NCI-H2081 treated with DMSO at 0.1 percent for 48 hours (cell line): ENCODE data around the gene TLE6.
"Not testable (repeated sequence)": the region's sequence is repeated elsewhere in the genome, so short reads cannot be mapped to it uniquely, and the experiment has no call there.

ENCODE experiments used
- DNase-seq: peaks from one replicate; lab custom pipeline; 2025; lab: John Stamatoyannopoulos, UW

Gene TLE6

GRCh38 chr19:3004522-3004921 is 27.2 kb downstream of the TLE6 start:
- no peak for DNase-seq

GRCh38 chr19:3005345-3005744 is 28.0 kb downstream of the TLE6 start:
- no peak for DNase-seq

- no peak for DNase-seq
Observed at GRCh38 chr19:3006075-3006767, 28.9 kb downstream of the TLE6 start.

- DNase-seq, result no peak
Observed at GRCh38 chr19:3007975-3008374, 30.6 kb downstream of the TLE6 start.

- DNase-seq, result no peak
Observed at GRCh38 chr19:3008994-3009393, 31.6 kb downstream of the TLE6 start.

- no peak for DNase-seq
Observed at GRCh38 chr19:3010871-3011270, 33.5 kb downstream of the TLE6 start.

GRCh38 chr19:3012059-3012458 is 34.7 kb downstream of the TLE6 start:
- not testable (repeated sequence) for DNase-seq

- DNase-seq, result no peak
Observed at GRCh38 chr19:3012621-3013262, 35.4 kb downstream of the TLE6 start.

GRCh38 chr19:3013263-3013725 is 35.9 kb downstream of the TLE6 start:
- DNase-seq, result no peak

GRCh38 chr19:3014135-3014534 is 36.8 kb downstream of the TLE6 start:
- DNase-seq, result no peak

- DNase-seq, result no peak
Observed at GRCh38 chr19:3015126-3016057, 38.0 kb downstream of the TLE6 start.

GRCh38 chr19:3017923-3018322 is 40.6 kb downstream of the TLE6 start:
- DNase-seq, result no peak

- no peak for DNase-seq
Observed at GRCh38 chr19:3019211-3019854, 42.0 kb downstream of the TLE6 start.

- DNase-seq, result no peak
Observed at GRCh38 chr19:3020321-3020960, 43.1 kb downstream of the TLE6 start.

GRCh38 chr19:3024509-3024869 is 47.1 kb downstream of the TLE6 start:
- no peak for DNase-seq

- DNase-seq, result no peak
Observed at GRCh38 chr19:3024870-3025548, 47.6 kb downstream of the TLE6 start.

- no peak for DNase-seq
Observed at GRCh38 chr19:3025549-3025886, 48.2 kb downstream of the TLE6 start.

- DNase-seq, result no peak
Observed at GRCh38 chr19:3026768-3027167, 49.4 kb downstream of the TLE6 start.

- no peak for DNase-seq
Observed at GRCh38 chr19:3027292-3027691, 49.9 kb downstream of the TLE6 start.

- DNase-seq, result no peak
Observed at GRCh38 chr19:3027981-3028304, 50.6 kb downstream of the TLE6 start.

- no peak for DNase-seq
Observed at GRCh38 chr19:3028305-3029064, 51.1 kb downstream of the TLE6 start.
